K562 (cell line): ENCODE measurements around the gene ZNF506. TPM values are rescaled to one million over a fixed set of nuclear protein-coding genes. Genes with fewer than 3 reads are reported as not detected.

Experiments used
- ATAC-seq: fragments of 200-7000 bp; cut with Tn5 transposase; 3 replicates; pipeline ENCODE4 v1.9.1; 2020; ENCODE audit warnings: moderate library complexity
- BruUV-seq: library from RNA; stranded (reverse); fragments of 400-500 nt; replicated peaks from 2 replicates; lab custom pipeline; 2021; lab: Mats Ljungman, UMichigan
- CTCF ChIA-PET: fragments of 300-600 bp; formaldehyde crosslinking; extraction: SDS; loops from one replicate; lab custom pipeline; 2021; ENCODE audit warnings: low intra/inter-chr PET ratio; lab: Yijun Ruan, JAX
- POLR2A ChIA-PET: fragments of 300-600, 350-650 bp; sonication (Branson Sonifier 250); formaldehyde crosslinking; extraction: SDS; loops from one replicate; lab custom pipeline; 2021; ENCODE audit warnings: antibody characterized with exemption, inconsistent platforms; lab: Yijun Ruan, JAX
- DNase-seq, 4 experiments: peaks; one replicate each; pipeline versions ENCODE4 v3.0.0 to v3.0.0-alpha.2; 2011 to 2018; ENCODE audit warnings: low spot score in 3 of 4, mixed read lengths in 3 of 4; ENCODE audit errors: extremely low read depth in 1 of 4
- FAIRE-seq: peaks from 2 replicates; lab custom pipeline; 2011; peaks lifted over from hg19 to GRCh38; lab: Jason Lieb, UNC
- H2AFZ ChIP-seq: 2 replicates; pipeline ENCODE4 v1.6.0; 2011; ENCODE audit warnings: low read depth, low read length, control low read depth, inconsistent platforms
- H3K27ac ChIP-seq: fragments of 200-600 bp; 3 replicates; pipeline ENCODE4 v1.8.0; 2011; ENCODE audit warnings: low read depth, mild to moderate bottlenecking, control low read depth, inconsistent platforms, low read length, moderate library complexity, mixed read lengths; ENCODE audit errors: extremely low read depth
- H3K27me3 ChIP-seq, 2 experiments: fragments of 300-600 bp in 1 of 2; 2 replicates in 1 of 2; 3 replicates in 1 of 2; pipeline versions ENCODE4 v1.6.0 to v1.8.0; 2011; ENCODE audit warnings: inconsistent platforms in 2 of 2, low read length in 2 of 2, mild to moderate bottlenecking in 1 of 2, mixed read lengths in 1 of 2, moderate library complexity in 1 of 2; ENCODE audit not compliant: control insufficient read depth in 2 of 2, insufficient read depth in 2 of 2
- H3K36me3 ChIP-seq: fragments of 300-600 bp; 3 replicates; pipeline ENCODE4 v1.8.0; 2011; ENCODE audit warnings: mild to moderate bottlenecking, low read length, inconsistent platforms; ENCODE audit not compliant: control insufficient read depth, insufficient read depth
- H3K4me1 ChIP-seq, 2 experiments: fragments of 200-600 bp in 1 of 2; replicated peaks in 1 of 2; 2 replicates in 1 of 2; 3 replicates in 1 of 2; pipeline versions ENCODE4 v1.5.1 to v1.8.0; 2011; ENCODE audit warnings: inconsistent platforms in 2 of 2, low read length in 2 of 2, mild to moderate bottlenecking in 1 of 2, mixed read lengths in 1 of 2, moderate library complexity in 1 of 2; ENCODE audit not compliant: control insufficient read depth in 2 of 2, insufficient read depth in 2 of 2
- H3K4me2 ChIP-seq: 2 replicates; pipeline ENCODE4 v1.6.1; 2011; ENCODE audit warnings: low read length, control low read depth, inconsistent platforms, mixed read lengths; ENCODE audit not compliant: insufficient read depth
- H3K4me3 ChIP-seq: fragments of 200-600 bp; sonication (generic), shearing (Covaris generic); 2 replicates; pipeline ENCODE4 v1.5.1; 2016; ENCODE audit warnings: control low read depth, inconsistent platforms
- H3K79me2 ChIP-seq: fragments of 200-600 bp; 3 replicates; pipeline ENCODE4 v1.8.0; 2011; ENCODE audit warnings: low read length, inconsistent platforms; ENCODE audit not compliant: control insufficient read depth, insufficient read depth
- H3K9ac ChIP-seq, 2 experiments: 2 replicates each; pipeline versions ENCODE4 v1.6.0 to v1.6.1; 2011; ENCODE audit warnings: low read depth in 2 of 2, low read length in 2 of 2, control low read depth in 1 of 2, inconsistent platforms in 1 of 2, mild to moderate bottlenecking in 1 of 2, mixed read lengths in 1 of 2; ENCODE audit not compliant: insufficient read depth in 1 of 2
- H3K9me1 ChIP-seq: one replicate; pipeline ENCODE4 v1.6.0; 2011; ENCODE audit warnings: inconsistent platforms, mild to moderate bottlenecking, low read length, moderate library complexity; ENCODE audit not compliant: control insufficient read depth, insufficient read depth
- H3K9me3 ChIP-seq: replicated peaks from 2 replicates; pipeline ENCODE4 v1.5.1; 2011; ENCODE audit warnings: low read depth, low read length, inconsistent platforms; ENCODE audit not compliant: control insufficient read depth, insufficient read depth
- H4K20me1 ChIP-seq: replicated peaks from 2 replicates; pipeline ENCODE4 v1.6.1; 2011; ENCODE audit warnings: low read length, inconsistent platforms, mixed read lengths; ENCODE audit not compliant: control insufficient read depth, insufficient read depth
- CTCF ChIP-seq, 3 experiments: IDR thresholded peaks in 2 of 3; conservative IDR thresholded peaks in 1 of 3; 2 replicates each; pipeline ENCODE4 v1.5.1; 2011 to 2012; ENCODE audit warnings: low read length in 3 of 3, mild to moderate bottlenecking in 3 of 3, control low read depth in 2 of 3, improper control_type of control experiment in 1 of 3, inconsistent platforms in 1 of 3, low read depth in 1 of 3, mixed read lengths in 1 of 3, moderate library complexity in 1 of 3; ENCODE audit not compliant: insufficient read depth in 2 of 3
- NRF1 ChIP-seq, 2 experiments: fragments of 450-650 bp; IDR thresholded peaks in 1 of 2; conservative IDR thresholded peaks in 1 of 2; 2 replicates each; pipeline ENCODE4 v1.6.1; 2014; ENCODE audit warnings: mild to moderate bottlenecking in 2 of 2
- RAD21 ChIP-seq, 2 experiments: fragments of 250-450 bp in 1 of 2; fragments of 450-650 bp in 1 of 2; sonication (Bioruptor Pico) in 1 of 2; formaldehyde crosslinking in 1 of 2; IDR thresholded peaks in 1 of 2; conservative IDR thresholded peaks in 1 of 2; 2 replicates each; pipeline versions ENCODE4 v1.4.0 to v1.8.0; 2020 to 2022; ENCODE audit warnings: mild to moderate bottlenecking in 2 of 2, moderate library complexity in 1 of 2
- SMARCB1 ChIP-seq: IDR thresholded peaks from 2 replicates; pipeline ENCODE4 v1.6.1; 2011; ENCODE audit warnings: improper control_type of control experiment, low read depth; ENCODE audit not compliant: insufficient read length
- WGBS: fragments of 100-300 bp; shearing (Covaris generic); methylation state at CpG from one replicate; pipeline ENCODE4 v1.1.6; 2016; ENCODE audit warnings: low coverage, mixed read lengths; ENCODE audit not compliant: insufficient coverage; ENCODE audit errors: missing lambda C conversion rate; 5-methylcytosine and 5-hydroxymethylcytosine counted together
- in situ Hi-C: fragments of 300-500 bp; cut with MboI; formaldehyde crosslinking; loops from 4 replicates; pipeline ENCODE4 v1.15.0; 2018; ENCODE audit warnings: inconsistent platforms, mixed read lengths
- intact Hi-C: fragments of 100-400 bp; cut with micrococcal nuclease; formaldehyde crosslinking; loops from 2 replicates; pipeline ENCODE4 v1.14.2; 2022
- polyA plus RNA-seq, 8 experiments: library from polyadenylated mRNA; depleted of rRNA in 4 of 8; stranded (reverse) in 5 of 8; unstranded in 3 of 8; fragments of >200 nt; fragmentation: Nextera tagmentation in 2 of 8; fragmentation: Illumina TruSeq in 1 of 8; extraction: Ambion mirVana in 2 of 8; extraction: Trizol in 1 of 8; gene quantifications; 2 replicates each; pipeline versions ENCODE4 v1.2.1 to v1.2.3, GENCODE V29; 2011 to 2014; ENCODE audit warnings: inconsistent platforms in 1 of 8, missing spikeins in 1 of 8
- total RNA-seq, 7 experiments: library from RNA; depleted of rRNA in 6 of 7; stranded (reverse); fragments of >200 nt in 6 of 7; fragmentation: Illumina TruSeq in 2 of 7; extraction: Trizol in 2 of 7; gene quantifications; 2 replicates each; pipeline versions ENCODE4 v1.2.1 to v1.2.3, GENCODE V29; 2011 to 2021; ENCODE audit warnings: low replicate concordance in 1 of 7

Gene ZNF506
- total and polyA plus RNA-seq, 9 of the 15 experiments (the other 6 are each of a cell fraction or from before 2014, with no cell fraction given): 0.03 to 0.44 (median 0.14) TPM; not detected in 2

GRCh38 chr19:19746286-19747213 is 75.0 kb downstream of the ZNF506 start:
- H3K27me3 ChIP-seq: peaks cover 14 to 80% of the 10 kb centered on the region in 2 experiments; a peak in 4 of 5 replicates
- TF ChIP-seq CTCF (IDR thresholded peaks at IDR 0.05 in 2 of 3, conservative IDR thresholded peaks at IDR 0.05 in 1 of 3; ENCODE audit: insufficient read depth in 2 of 3, low read depth in 1 of 3, low read length in 3 of 3) (peak; percentile 34 to 43 (median 35); a peak in 4 of 6 replicates), SMARCB1 (no peak), RAD21 (CRISPR knock-in tag; conservative IDR thresholded peaks at IDR 0.05 in 1 of 2, IDR thresholded peaks at IDR 0.05 in 1 of 2) (peak in 1 of 2 experiments; percentile 31; a peak in 2 of 4 replicates), NRF1 (conservative IDR thresholded peaks at IDR 0.05 in 1 of 2, IDR thresholded peaks at IDR 0.05 in 1 of 2) (peak in 1 of 2 experiments; percentile 13; a peak in 1 of 4 replicates)
- TF ChIP-seq, all 486 proteins: peak for 3
- Histone ChIP-seq H3K4me3 (no peak overlapping the region), H3K4me2 (no peak overlapping the region), H3K36me3 (no peaks in the 10 kb centered on the region), H4K20me1 (no peaks in the 10 kb centered on the region), H3K9me1 (peaks cover 3% of the 10 kb centered on the region), H2AFZ (no peak overlapping the region), H3K9me3 (no peaks in the 10 kb centered on the region), H3K79me2 (no peaks in the 10 kb centered on the region), H3K9ac (no peak overlapping the region), H3K27ac (no peak overlapping the region), H3K4me1 (peaks cover 0 to 18% of the 10 kb centered on the region in 2 experiments; a peak in 3 of 5 replicates)
- DNase-seq: peak in 2 of 4 experiments; percentile 12 to 21
- intact Hi-C loops: loop anchor here (10.0 kb wide), 1 partner anchor 182 kb away; no protein-coding TSS in a partner anchor
- ATAC-seq: peak; percentile 66
- no TSS peak for BruUV-seq
- ChIA-PET POLR2A (interaction anchor here (1.2 kb wide), 1 partner anchor 70 kb away, joined by 3 read pairs; no protein-coding TSS in a partner anchor), CTCF (no interaction called here)
- peak; percentile 11 for FAIRE-seq
- WGBS: under 1% methylated on average over 13 of the region's 15 CpGs
- in situ Hi-C loops: no loop called here
